ENCODE data around the gene INAFM2.

Gene INAFM2

GRCh38 chr15:40290545-40290917, 33.0 kb upstream of the INAFM2 start:
- Histone ChIP-seq H3K27ac (ENCODE audit: low read depth, low read length, poor library complexity, severe bottlenecking) (no peak overlapping the region), H3K4me1 (ENCODE audit: insufficient read depth, low read length, severe bottlenecking) (no peaks in the 10 kb centered on the region), H3K27me3 (ENCODE audit: insufficient read depth, low read length) (no peaks in the 10 kb centered on the region; the same call in 1 of the 2 replicates), H2AFZ (ENCODE audit: low read length) (no peak overlapping the region), H3K4me2 (ENCODE audit: low read length) (no peak overlapping the region), H3K36me3 (ENCODE audit: insufficient read depth, low read length) (no peaks in the 10 kb centered on the region), H3K9ac (ENCODE audit: low read length) (no peak overlapping the region), H3F3A (ENCODE audit: insufficient read depth, low read length) (no peaks in the 10 kb centered on the region), H4K20me1 (ENCODE audit: insufficient read depth, low read length) (no peaks in the 10 kb centered on the region), H3K9me2 (ENCODE audit: low read depth, low read length) (no peaks in the 10 kb centered on the region), H3K4me3 (ENCODE audit: low read depth, low read length, poor library complexity, severe bottlenecking) (no peak overlapping the region), H3K79me2 (ENCODE audit: insufficient read depth, low read length) (no peaks in the 10 kb centered on the region), H3K9me3 (ENCODE audit: low read length) (no peaks in the 10 kb centered on the region)
- TF ChIP-seq CTCF (IDR thresholded peaks at IDR 0.05; ENCODE audit: low read length) (no peak), EZH2 (IDR thresholded peaks at IDR 0.05; ENCODE audit: borderline replicate concordance, low read length) (no peak)

GRCh38 chr15:40290918-40291574, 32.4 kb upstream of the INAFM2 start:
- no peak overlapping the region for H3K9ac ChIP-seq (ENCODE audit: low read length)
- H3K4me3 ChIP-seq (ENCODE audit: low read depth, low read length, poor library complexity, severe bottlenecking), result no peak overlapping the region
- TF ChIP-seq EZH2 (IDR thresholded peaks at IDR 0.05; ENCODE audit: borderline replicate concordance, low read length), result no peak
- no peak for TF ChIP-seq CTCF (IDR thresholded peaks at IDR 0.05; ENCODE audit: low read length)
- no peaks in the 10 kb centered on the region; the same call in 1 of the 2 replicates for H3K27me3 ChIP-seq (ENCODE audit: insufficient read depth, low read length)
- no peak overlapping the region for H3K27ac ChIP-seq (ENCODE audit: low read depth, low read length, poor library complexity, severe bottlenecking)
- H3K9me3 ChIP-seq (ENCODE audit: low read length), result no peaks in the 10 kb centered on the region
- no peaks in the 10 kb centered on the region for H3K79me2 ChIP-seq (ENCODE audit: insufficient read depth, low read length)
- no peaks in the 10 kb centered on the region for H3F3A ChIP-seq (ENCODE audit: insufficient read depth, low read length)
- H3K4me1 ChIP-seq (ENCODE audit: insufficient read depth, low read length, severe bottlenecking), result no peaks in the 10 kb centered on the region
- no peaks in the 10 kb centered on the region for H4K20me1 ChIP-seq (ENCODE audit: insufficient read depth, low read length)
- H3K36me3 ChIP-seq (ENCODE audit: insufficient read depth, low read length), result no peaks in the 10 kb centered on the region
- no peaks in the 10 kb centered on the region for H3K9me2 ChIP-seq (ENCODE audit: low read depth, low read length)
- H2AFZ ChIP-seq (ENCODE audit: low read length), result no peak overlapping the region
- no peak overlapping the region for H3K4me2 ChIP-seq (ENCODE audit: low read length)

- TF ChIP-seq EZH2 (IDR thresholded peaks at IDR 0.05; ENCODE audit: borderline replicate concordance, low read length), result no peak
- no peak for TF ChIP-seq CTCF (IDR thresholded peaks at IDR 0.05; ENCODE audit: low read length)
- H3K9me3 ChIP-seq (ENCODE audit: low read length), result no peaks in the 10 kb centered on the region
- H2AFZ ChIP-seq (ENCODE audit: low read length), result no peak overlapping the region
- H3K27me3 ChIP-seq (ENCODE audit: insufficient read depth, low read length), result peaks cover 6% of the 10 kb centered on the region; the same call in 1 of the 2 replicates
- no peak overlapping the region for H3K4me2 ChIP-seq (ENCODE audit: low read length)
- no peak overlapping the region for H3K4me3 ChIP-seq (ENCODE audit: low read depth, low read length, poor library complexity, severe bottlenecking)
- no peaks in the 10 kb centered on the region for H3K36me3 ChIP-seq (ENCODE audit: insufficient read depth, low read length)
- H3F3A ChIP-seq (ENCODE audit: insufficient read depth, low read length), result no peaks in the 10 kb centered on the region
- no peaks in the 10 kb centered on the region for H3K9me2 ChIP-seq (ENCODE audit: low read depth, low read length)
- H3K4me1 ChIP-seq (ENCODE audit: insufficient read depth, low read length, severe bottlenecking), result no peaks in the 10 kb centered on the region
- H3K9ac ChIP-seq (ENCODE audit: low read length), result no peak overlapping the region
- H3K27ac ChIP-seq (ENCODE audit: low read depth, low read length, poor library complexity, severe bottlenecking), result no peak overlapping the region
- no peaks in the 10 kb centered on the region for H4K20me1 ChIP-seq (ENCODE audit: insufficient read depth, low read length)
- H3K79me2 ChIP-seq (ENCODE audit: insufficient read depth, low read length), result no peaks in the 10 kb centered on the region
Observed at GRCh38 chr15:40292246-40292645, 31.2 kb upstream of the INAFM2 start.

Data from OCI-LY1 (cell line).